Measurements from ENCODE around the gene PARVA.

Gene PARVA

GRCh38 chr11:12411806-12412727, 34.7 kb downstream of the PARVA start:
- no peak overlapping the region for H3K4me3 ChIP-seq (ENCODE audit: low read depth, low read length)
- TF ChIP-seq, protein P1, sequence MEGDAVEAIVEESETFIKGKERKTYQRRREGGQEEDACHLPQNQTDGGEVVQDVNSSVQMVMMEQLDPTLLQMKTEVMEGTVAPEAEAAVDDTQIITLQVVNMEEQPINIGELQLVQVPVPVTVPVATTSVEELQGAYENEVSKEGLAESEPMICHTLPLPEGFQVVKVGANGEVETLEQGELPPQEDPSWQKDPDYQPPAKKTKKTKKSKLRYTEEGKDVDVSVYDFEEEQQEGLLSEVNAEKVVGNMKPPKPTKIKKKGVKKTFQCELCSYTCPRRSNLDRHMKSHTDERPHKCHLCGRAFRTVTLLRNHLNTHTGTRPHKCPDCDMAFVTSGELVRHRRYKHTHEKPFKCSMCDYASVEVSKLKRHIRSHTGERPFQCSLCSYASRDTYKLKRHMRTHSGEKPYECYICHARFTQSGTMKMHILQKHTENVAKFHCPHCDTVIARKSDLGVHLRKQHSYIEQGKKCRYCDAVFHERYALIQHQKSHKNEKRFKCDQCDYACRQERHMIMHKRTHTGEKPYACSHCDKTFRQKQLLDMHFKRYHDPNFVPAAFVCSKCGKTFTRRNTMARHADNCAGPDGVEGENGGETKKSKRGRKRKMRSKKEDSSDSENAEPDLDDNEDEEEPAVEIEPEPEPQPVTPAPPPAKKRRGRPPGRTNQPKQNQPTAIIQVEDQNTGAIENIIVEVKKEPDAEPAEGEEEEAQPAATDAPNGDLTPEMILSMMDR (conservative IDR thresholded peaks at IDR 0.05; ENCODE audit: low read depth, low read length) = peak; percentile 94
- peak; percentile 86 for DNase-seq (ENCODE audit: low read depth)

DNA sequence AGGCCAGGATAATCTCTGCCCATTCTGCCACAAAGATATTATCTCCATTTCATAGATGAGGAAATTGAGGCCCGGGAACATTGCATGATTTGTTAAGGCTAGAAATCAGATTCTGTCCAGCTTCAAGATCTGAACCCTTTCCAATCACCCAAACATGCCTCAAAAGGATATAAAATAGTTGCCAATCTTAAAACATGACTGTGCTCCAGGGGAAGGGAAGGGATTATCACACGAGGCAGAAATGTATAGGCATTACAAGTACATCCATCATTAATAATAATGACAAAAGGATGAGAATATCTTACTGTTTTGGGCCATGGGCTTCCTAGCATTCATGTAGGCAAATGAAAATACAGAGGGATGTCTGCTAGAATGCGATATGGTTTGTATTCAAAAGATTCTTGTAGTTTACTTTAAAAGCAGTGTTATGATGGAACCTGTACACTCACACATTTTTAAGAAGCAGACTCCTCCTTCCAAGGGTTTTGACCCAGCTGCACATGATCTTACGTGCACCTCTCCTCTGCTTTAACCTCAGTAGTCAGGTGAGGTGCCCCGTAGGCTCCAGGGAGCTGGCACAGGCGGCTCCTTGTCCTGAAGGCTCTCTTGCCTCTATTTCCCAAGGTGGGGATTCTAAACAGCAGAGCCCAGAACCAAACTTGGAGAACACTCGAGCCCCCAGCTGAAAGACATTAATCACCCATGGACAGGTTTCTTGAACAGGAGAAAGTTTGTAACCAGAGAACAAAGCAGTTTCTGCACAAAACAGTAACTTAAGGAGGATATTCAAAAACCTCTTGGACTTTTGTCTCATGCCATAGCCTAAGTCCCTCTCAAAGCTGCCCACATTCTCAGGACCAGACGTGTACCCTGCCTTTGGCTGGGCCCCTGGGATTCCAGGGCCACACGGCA, 36.0 kb downstream of the PARVA start:
- TF ChIP-seq, protein P1 (conservative IDR thresholded peaks at IDR 0.05; ENCODE audit: low read depth, low read length) = no peak
- H3K4me3 ChIP-seq (ENCODE audit: low read depth, low read length) = no peak overlapping the region
- DNase-seq (ENCODE audit: low read depth) = no peak

DNA sequence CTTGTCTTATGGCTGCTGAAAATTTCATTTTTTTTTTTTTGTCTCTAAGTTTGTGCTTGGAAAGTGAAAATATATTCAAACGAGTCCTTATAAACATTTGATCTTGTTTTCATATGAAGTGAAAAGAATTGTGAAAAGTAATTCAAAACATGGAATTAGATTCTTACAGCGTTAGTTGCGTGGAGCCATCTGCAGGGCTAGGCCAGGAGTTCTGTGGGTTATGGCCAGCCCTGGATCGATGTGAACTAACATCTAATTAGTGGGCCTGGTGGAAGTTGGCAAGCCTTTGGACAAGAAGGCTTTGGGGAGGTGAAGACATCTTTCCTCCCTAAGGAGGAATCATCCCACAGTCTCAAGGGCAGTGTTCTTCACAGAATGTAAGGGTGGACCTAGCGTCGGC, 37.2 kb downstream of the PARVA start:
- H3K4me3 ChIP-seq (ENCODE audit: low read depth, low read length) = no peak overlapping the region
- TF ChIP-seq, protein P1 (conservative IDR thresholded peaks at IDR 0.05; ENCODE audit: low read depth, low read length) = no peak
- DNase-seq (ENCODE audit: low read depth) = no peak

- no peak overlapping the region for H3K4me3 ChIP-seq (ENCODE audit: low read depth, low read length)
- DNase-seq (ENCODE audit: low read depth) = no peak
- TF ChIP-seq, protein P1 (conservative IDR thresholded peaks at IDR 0.05; ENCODE audit: low read depth, low read length) = no peak
Measured at GRCh38 chr11:12415342-12415966, 38.1 kb downstream of the PARVA start.

DNA sequence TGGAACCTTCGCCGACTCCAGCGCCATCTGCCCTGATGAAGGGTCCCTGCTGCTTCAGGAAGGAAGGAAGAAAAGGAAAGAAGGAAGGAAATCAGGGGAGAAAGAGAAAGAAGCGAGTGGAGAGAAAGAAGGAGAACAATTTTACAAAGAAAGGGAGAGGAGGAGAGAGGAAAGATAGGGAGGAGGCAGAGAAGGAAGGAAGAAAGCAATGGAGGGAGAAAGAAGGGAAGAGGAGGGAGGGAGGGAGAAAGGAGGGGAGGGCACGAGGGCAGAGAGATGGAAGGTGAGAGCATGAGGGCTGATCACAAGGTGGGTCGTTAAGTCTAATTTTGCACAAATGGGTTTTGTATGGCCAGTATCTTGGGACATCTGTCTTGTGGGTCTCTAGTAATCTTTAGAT, 39.2 kb downstream of the PARVA start:
- TF ChIP-seq, protein P1 (conservative IDR thresholded peaks at IDR 0.05; ENCODE audit: low read depth, low read length) = no peak
- no peak for DNase-seq (ENCODE audit: low read depth)
- no peak overlapping the region for H3K4me3 ChIP-seq (ENCODE audit: low read depth, low read length)

DNA sequence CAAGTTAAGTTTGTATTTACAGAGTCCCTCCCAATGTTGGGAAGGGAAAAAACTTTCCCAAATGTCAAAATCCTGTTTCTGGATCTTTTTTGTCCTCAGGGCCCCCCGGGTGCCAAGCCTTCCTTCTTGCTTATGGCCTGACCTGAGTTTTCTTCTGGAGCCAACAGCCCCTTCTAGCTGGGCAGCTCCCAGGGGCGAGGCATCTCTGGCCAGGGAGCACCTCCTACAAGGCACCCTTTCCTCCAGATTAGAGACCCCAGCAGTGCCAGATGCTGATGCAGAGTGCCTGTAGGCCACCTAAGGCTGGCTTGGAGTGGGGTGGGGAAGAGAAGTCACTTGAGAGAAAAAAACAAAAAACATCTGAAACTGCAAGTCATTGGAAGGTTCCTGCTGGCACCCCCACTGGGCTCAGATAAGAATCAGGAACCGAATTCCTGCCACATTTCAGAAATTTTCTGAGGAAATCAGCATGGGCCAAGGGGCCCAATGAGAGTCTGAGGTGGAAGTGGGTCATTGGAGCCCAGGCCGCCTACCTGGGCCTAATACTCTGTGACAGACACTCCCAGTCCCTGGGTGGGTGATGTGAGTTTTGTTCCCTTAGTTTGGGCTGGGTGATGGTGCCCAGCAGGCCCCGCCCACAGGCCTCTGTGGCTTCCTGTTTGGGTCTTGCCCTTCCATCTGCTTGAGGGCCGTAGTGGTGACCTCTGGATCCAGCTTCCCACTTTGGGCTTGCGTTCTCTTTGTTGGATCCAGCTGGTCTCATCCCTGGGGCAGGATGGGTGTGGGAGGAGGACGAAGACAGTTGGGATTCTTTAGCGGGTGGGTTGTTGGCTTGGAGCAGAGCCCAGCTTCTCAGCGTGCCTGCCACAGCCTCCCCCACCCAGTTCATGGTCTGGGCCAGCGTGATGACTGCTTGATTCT, 40.6 kb downstream of the PARVA start:
- TF ChIP-seq, protein P1 (conservative IDR thresholded peaks at IDR 0.05; ENCODE audit: low read depth, low read length) = no peak
- H3K4me3 ChIP-seq (ENCODE audit: low read depth, low read length) = no peak overlapping the region

More for the DNA sequence above, 40.6 kb downstream of the PARVA start:
- DNase-seq (ENCODE audit: low read depth) = peak; percentile 58
